ENCODE data around the gene FYB2.

Gene FYB2

GRCh38 chr1:56834137-56834900 lies 15.1 kb upstream of the FYB2 start:
- Histone ChIP-seq H3K4me3 (ENCODE audit: insufficient read depth, low read length, poor library complexity, severe bottlenecking) (no peak overlapping the region), H3K27ac (ENCODE audit: low read depth, low read length) (no peak overlapping the region), H2AFZ (ENCODE audit: low read depth, low read length, severe bottlenecking) (no peak overlapping the region), H3F3A (ENCODE audit: insufficient read depth) (no peaks in the 10 kb centered on the region), H3K9me2 (replicated peaks; ENCODE audit: insufficient read depth, low read length) (no peaks in the 10 kb centered on the region), H4K20me1 (ENCODE audit: low read depth, low read length) (no peaks in the 10 kb centered on the region), H3K4me2 (ENCODE audit: low read depth, low read length, poor library complexity, severe bottlenecking) (no peak overlapping the region), H3K27me3 (ENCODE audit: low read length) (no peaks in the 10 kb centered on the region), H3K9me3 (ENCODE audit: insufficient read depth, low read length) (no peaks in the 10 kb centered on the region), H3K9ac (ENCODE audit: low read length) (no peak overlapping the region), H3K79me2 (ENCODE audit: insufficient read depth, low read length) (no peaks in the 10 kb centered on the region), H3K36me3 (ENCODE audit: low read length) (no peaks in the 10 kb centered on the region)
- TF ChIP-seq EZH2phosphoT487 (conservative IDR thresholded peaks at IDR 0.05; ENCODE audit: low read length) (no peak), CTCF (IDR thresholded peaks at IDR 0.05; ENCODE audit: insufficient read depth, low read length, poor library complexity, severe bottlenecking) (no peak)

GRCh38 chr1:56833088-56833487 lies 13.9 kb upstream of the FYB2 start:
- Histone ChIP-seq H3K9me2 (replicated peaks; ENCODE audit: insufficient read depth, low read length) (no peaks in the 10 kb centered on the region), H3K9ac (ENCODE audit: low read length) (no peak overlapping the region), H3K27ac (ENCODE audit: low read depth, low read length) (no peak overlapping the region), H4K20me1 (ENCODE audit: low read depth, low read length) (no peaks in the 10 kb centered on the region), H3K9me3 (ENCODE audit: insufficient read depth, low read length) (no peaks in the 10 kb centered on the region), H3K4me3 (ENCODE audit: insufficient read depth, low read length, poor library complexity, severe bottlenecking) (no peak overlapping the region), H3K36me3 (ENCODE audit: low read length) (no peaks in the 10 kb centered on the region), H3K79me2 (ENCODE audit: insufficient read depth, low read length) (no peaks in the 10 kb centered on the region), H3K27me3 (ENCODE audit: low read length) (no peaks in the 10 kb centered on the region), H2AFZ (ENCODE audit: low read depth, low read length, severe bottlenecking) (no peak overlapping the region), H3F3A (ENCODE audit: insufficient read depth) (no peaks in the 10 kb centered on the region), H3K4me2 (ENCODE audit: low read depth, low read length, poor library complexity, severe bottlenecking) (no peak overlapping the region)
- TF ChIP-seq EZH2phosphoT487 (conservative IDR thresholded peaks at IDR 0.05; ENCODE audit: low read length): no peak
- no peak for TF ChIP-seq CTCF (IDR thresholded peaks at IDR 0.05; ENCODE audit: insufficient read depth, low read length, poor library complexity, severe bottlenecking)

GRCh38 chr1:56831871-56832693 lies 12.9 kb upstream of the FYB2 start:
- H3K27me3 ChIP-seq (ENCODE audit: low read length): no peaks in the 10 kb centered on the region
- no peaks in the 10 kb centered on the region for H3F3A ChIP-seq (ENCODE audit: insufficient read depth)
- TF ChIP-seq EZH2phosphoT487 (conservative IDR thresholded peaks at IDR 0.05; ENCODE audit: low read length) (no peak), CTCF (IDR thresholded peaks at IDR 0.05; ENCODE audit: insufficient read depth, low read length, poor library complexity, severe bottlenecking) (peak; percentile 85)
- no peak overlapping the region for H3K9ac ChIP-seq (ENCODE audit: low read length)
- no peaks in the 10 kb centered on the region for H3K9me3 ChIP-seq (ENCODE audit: insufficient read depth, low read length)
- H3K79me2 ChIP-seq (ENCODE audit: insufficient read depth, low read length): no peaks in the 10 kb centered on the region
- no peak overlapping the region for H3K4me3 ChIP-seq (ENCODE audit: insufficient read depth, low read length, poor library complexity, severe bottlenecking)
- H3K4me2 ChIP-seq (ENCODE audit: low read depth, low read length, poor library complexity, severe bottlenecking): no peak overlapping the region
- no peak overlapping the region for H2AFZ ChIP-seq (ENCODE audit: low read depth, low read length, severe bottlenecking)
- H3K36me3 ChIP-seq (ENCODE audit: low read length): no peaks in the 10 kb centered on the region
- no peaks in the 10 kb centered on the region for H4K20me1 ChIP-seq (ENCODE audit: low read depth, low read length)
- no peak overlapping the region for H3K27ac ChIP-seq (ENCODE audit: low read depth, low read length)
- H3K9me2 ChIP-seq (replicated peaks; ENCODE audit: insufficient read depth, low read length): no peaks in the 10 kb centered on the region

All from SU-DHL-6 (cell line).